Measurements from ENCODE around the gene FAM170B.

DNA sequence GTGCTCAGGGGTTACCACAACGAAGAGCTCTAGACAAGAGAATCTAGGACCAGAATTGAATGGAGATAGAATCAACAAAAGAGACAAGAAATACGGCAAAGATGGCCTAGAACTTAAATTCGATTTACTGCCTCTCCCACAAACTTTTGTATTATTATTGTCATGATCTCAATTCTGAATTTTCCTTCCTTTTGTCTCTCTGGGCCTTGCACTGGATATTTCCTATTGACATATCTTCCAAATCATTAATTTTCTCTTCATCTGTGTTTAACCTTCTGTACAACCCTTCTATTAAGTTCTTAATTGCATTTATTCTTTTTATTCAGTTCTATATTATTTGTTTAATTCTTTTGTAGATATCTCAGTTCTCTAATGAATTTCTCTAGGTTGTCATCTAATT, 46.9 kb downstream of the FAM170B start:
- TF ChIP-seq, protein P1, sequence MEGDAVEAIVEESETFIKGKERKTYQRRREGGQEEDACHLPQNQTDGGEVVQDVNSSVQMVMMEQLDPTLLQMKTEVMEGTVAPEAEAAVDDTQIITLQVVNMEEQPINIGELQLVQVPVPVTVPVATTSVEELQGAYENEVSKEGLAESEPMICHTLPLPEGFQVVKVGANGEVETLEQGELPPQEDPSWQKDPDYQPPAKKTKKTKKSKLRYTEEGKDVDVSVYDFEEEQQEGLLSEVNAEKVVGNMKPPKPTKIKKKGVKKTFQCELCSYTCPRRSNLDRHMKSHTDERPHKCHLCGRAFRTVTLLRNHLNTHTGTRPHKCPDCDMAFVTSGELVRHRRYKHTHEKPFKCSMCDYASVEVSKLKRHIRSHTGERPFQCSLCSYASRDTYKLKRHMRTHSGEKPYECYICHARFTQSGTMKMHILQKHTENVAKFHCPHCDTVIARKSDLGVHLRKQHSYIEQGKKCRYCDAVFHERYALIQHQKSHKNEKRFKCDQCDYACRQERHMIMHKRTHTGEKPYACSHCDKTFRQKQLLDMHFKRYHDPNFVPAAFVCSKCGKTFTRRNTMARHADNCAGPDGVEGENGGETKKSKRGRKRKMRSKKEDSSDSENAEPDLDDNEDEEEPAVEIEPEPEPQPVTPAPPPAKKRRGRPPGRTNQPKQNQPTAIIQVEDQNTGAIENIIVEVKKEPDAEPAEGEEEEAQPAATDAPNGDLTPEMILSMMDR (IDR thresholded peaks at IDR 0.05): no peak
- TF ChIP-seq POLR2A (IDR thresholded peaks at IDR 0.05): no peak

Data from right lobe of liver (tissue), 4 donors.